ENCODE results near the gene ALDH8A1.

Gene ALDH8A1

GRCh38 chr6:134945045-134945444, 4.9 kb downstream of the ALDH8A1 start:
- TF ChIP-seq, protein P1, sequence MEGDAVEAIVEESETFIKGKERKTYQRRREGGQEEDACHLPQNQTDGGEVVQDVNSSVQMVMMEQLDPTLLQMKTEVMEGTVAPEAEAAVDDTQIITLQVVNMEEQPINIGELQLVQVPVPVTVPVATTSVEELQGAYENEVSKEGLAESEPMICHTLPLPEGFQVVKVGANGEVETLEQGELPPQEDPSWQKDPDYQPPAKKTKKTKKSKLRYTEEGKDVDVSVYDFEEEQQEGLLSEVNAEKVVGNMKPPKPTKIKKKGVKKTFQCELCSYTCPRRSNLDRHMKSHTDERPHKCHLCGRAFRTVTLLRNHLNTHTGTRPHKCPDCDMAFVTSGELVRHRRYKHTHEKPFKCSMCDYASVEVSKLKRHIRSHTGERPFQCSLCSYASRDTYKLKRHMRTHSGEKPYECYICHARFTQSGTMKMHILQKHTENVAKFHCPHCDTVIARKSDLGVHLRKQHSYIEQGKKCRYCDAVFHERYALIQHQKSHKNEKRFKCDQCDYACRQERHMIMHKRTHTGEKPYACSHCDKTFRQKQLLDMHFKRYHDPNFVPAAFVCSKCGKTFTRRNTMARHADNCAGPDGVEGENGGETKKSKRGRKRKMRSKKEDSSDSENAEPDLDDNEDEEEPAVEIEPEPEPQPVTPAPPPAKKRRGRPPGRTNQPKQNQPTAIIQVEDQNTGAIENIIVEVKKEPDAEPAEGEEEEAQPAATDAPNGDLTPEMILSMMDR (IDR thresholded peaks at IDR 0.05; ENCODE audit: low read depth, low read length, missing control alignments) = no peak
- no peak overlapping the region for H3K4me3 ChIP-seq (replicated peaks; ENCODE audit: low read depth, low read length)
- DNase-seq (ENCODE audit: extremely low read depth, low read depth) = no peak

- H3K4me3 ChIP-seq (replicated peaks; ENCODE audit: low read depth, low read length) = no peak overlapping the region
- no peak for DNase-seq (ENCODE audit: extremely low read depth, low read depth)
- TF ChIP-seq, protein P1 (IDR thresholded peaks at IDR 0.05; ENCODE audit: low read depth, low read length, missing control alignments) = no peak
These were observed 6.3 kb downstream of the ALDH8A1 start for GRCh38 chr6:134943522-134944111.

DNA sequence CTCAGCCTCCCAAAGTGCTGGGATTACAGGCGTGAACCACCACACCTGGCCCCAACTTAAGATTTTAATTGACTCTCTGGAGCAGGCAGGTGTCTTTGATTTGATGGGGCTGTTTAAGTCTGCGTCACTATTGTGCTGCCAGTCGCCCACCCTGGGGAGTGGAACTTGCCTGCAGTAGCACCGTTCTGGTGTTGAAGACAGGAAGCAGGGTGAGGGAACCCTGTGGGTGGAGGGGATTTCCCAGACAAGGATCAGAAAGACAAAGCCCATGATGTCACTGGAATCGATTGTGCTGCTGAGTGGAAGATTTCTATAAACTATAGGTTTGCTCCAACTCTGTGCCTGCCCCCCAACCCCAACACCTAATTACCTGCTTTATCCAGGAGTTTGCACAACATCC, 11.0 kb downstream of the ALDH8A1 start:
- TF ChIP-seq, protein P1 (IDR thresholded peaks at IDR 0.05; ENCODE audit: low read depth, low read length, missing control alignments) = no peak
- no peak overlapping the region for H3K4me3 ChIP-seq (replicated peaks; ENCODE audit: low read depth, low read length)
- DNase-seq (ENCODE audit: extremely low read depth, low read depth) = no peak

DNA sequence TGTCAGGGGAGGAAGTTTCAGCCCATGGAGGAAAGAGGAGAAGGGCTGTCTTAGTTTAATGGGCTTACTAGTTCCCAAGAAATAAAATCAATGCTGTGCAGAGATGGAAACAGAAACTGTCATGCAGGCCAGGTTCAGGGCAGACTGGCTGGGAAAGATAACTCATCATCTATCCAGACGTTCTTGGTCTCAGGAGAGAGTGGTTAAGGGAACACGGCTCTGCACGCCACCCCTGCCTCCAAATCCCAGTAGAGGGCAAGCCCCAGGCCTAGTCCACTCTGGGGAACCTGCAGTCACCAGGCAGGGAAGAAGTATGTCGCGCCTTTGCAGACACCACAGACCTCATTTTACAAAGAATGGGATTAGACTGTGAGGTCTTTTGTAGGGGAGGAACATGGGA, 12.5 kb downstream of the ALDH8A1 start:
- H3K4me3 ChIP-seq (replicated peaks; ENCODE audit: low read depth, low read length) = no peak overlapping the region
- no peak for DNase-seq (ENCODE audit: extremely low read depth, low read depth)
- TF ChIP-seq, protein P1 (IDR thresholded peaks at IDR 0.05; ENCODE audit: low read depth, low read length, missing control alignments) = no peak

DNA sequence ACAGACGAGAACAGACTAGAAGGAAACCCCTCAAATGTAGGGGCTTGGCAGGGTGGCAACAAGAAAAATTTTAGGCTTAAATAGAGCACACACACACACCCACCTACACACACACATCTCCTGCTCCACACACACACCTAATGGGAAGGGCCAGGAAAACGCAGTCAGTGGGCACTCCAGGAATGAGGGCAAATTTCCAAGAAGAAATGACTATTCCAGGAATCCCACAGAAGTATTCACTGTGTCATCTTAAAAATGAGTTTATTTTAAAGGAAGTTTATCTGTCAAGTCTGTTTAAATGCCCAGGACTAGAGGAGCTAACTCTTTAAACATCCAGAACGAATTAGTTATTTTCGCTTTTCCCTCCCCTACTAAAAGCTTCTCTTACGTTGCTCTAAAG, 13.0 kb downstream of the ALDH8A1 start:
- DNase-seq (ENCODE audit: extremely low read depth, low read depth) = peak; percentile 14
- no peak overlapping the region for H3K4me3 ChIP-seq (replicated peaks; ENCODE audit: low read depth, low read length)
- TF ChIP-seq, protein P1 (IDR thresholded peaks at IDR 0.05; ENCODE audit: low read depth, low read length, missing control alignments) = no peak

DNA sequence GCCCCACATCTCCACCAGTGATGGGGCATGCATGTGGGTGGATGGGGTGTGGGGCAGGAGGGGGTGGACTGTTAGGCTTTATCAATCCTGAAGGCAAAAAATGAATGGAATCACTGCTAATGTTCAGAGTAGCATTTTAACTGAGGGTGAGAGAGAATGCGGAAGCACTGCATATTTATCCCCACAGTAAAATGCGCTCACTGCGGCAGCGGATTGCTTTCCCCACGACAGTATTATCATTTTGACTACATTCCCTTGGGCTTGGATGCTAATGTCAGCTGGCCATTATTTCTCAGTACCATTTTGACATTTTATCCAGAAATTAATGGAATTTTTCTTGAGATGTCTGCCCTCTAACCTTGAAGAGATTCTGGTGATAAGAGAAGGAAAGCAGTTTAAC, 13.4 kb downstream of the ALDH8A1 start:
- DNase-seq (ENCODE audit: extremely low read depth, low read depth) = no peak
- TF ChIP-seq, protein P1 (IDR thresholded peaks at IDR 0.05; ENCODE audit: low read depth, low read length, missing control alignments) = no peak
- no peak overlapping the region for H3K4me3 ChIP-seq (replicated peaks; ENCODE audit: low read depth, low read length)
